Measurements from ENCODE around the gene FAM161A. TPM values are rescaled to one million over a fixed set of nuclear protein-coding genes. Genes with fewer than 3 reads are reported as not detected.
"Not testable (repeated sequence)": the region's sequence is repeated elsewhere in the genome, so short reads cannot be mapped to it uniquely, and the experiment has no call there.

The FAM161A gene
- total RNA-seq, 1 donor from 2014 or later = 5.2 TPM

- no peak for DNase-seq (ENCODE audit: low read depth)
- no peak overlapping the region for H3K4me3 ChIP-seq (ENCODE audit: low read depth, low read length)
- TF ChIP-seq CTCF (conservative IDR thresholded peaks at IDR 0.05; ENCODE audit: low read depth, low read length) = no peak
These were observed 42.0 kb downstream of the FAM161A start for GRCh38 chr2:61811821-61812220.

- DNase-seq (ENCODE audit: low read depth); H3K4me3 ChIP-seq (ENCODE audit: low read depth, low read length): not testable (repeated sequence)
These were observed 43.7 kb downstream of the FAM161A start for GRCh38 chr2:61810203-61810602.

GRCh38 chr2:61808693-61809092, 45.2 kb downstream of the FAM161A start:
- H3K4me3 ChIP-seq (ENCODE audit: low read depth, low read length); DNase-seq (ENCODE audit: low read depth): not testable (repeated sequence)

GRCh38 chr2:61807036-61807757, 46.7 kb downstream of the FAM161A start:
- no peak for TF ChIP-seq CTCF (conservative IDR thresholded peaks at IDR 0.05; ENCODE audit: low read depth, low read length)
- no peak overlapping the region for H3K4me3 ChIP-seq (ENCODE audit: low read depth, low read length)
- DNase-seq (ENCODE audit: low read depth) = no peak

GRCh38 chr2:61802548-61802947, 51.3 kb downstream of the FAM161A start:
- no peak for TF ChIP-seq CTCF (conservative IDR thresholded peaks at IDR 0.05; ENCODE audit: low read depth, low read length)
- H3K4me3 ChIP-seq (ENCODE audit: low read depth, low read length) = no peak overlapping the region
- DNase-seq (ENCODE audit: low read depth) = no peak

- DNase-seq (ENCODE audit: low read depth) = no peak
- TF ChIP-seq CTCF (conservative IDR thresholded peaks at IDR 0.05; ENCODE audit: low read depth, low read length) = no peak
- no peak overlapping the region for H3K4me3 ChIP-seq (ENCODE audit: low read depth, low read length)
These were observed 54.8 kb downstream of the FAM161A start for GRCh38 chr2:61799099-61799498.

GRCh38 chr2:61797446-61797845, 56.4 kb downstream of the FAM161A start:
- H3K4me3 ChIP-seq (ENCODE audit: low read depth, low read length); DNase-seq (ENCODE audit: low read depth): not testable (repeated sequence)

GRCh38 chr2:61795408-61795807, 58.5 kb downstream of the FAM161A start:
- no peak overlapping the region for H3K4me3 ChIP-seq (ENCODE audit: low read depth, low read length)
- no peak for TF ChIP-seq CTCF (conservative IDR thresholded peaks at IDR 0.05; ENCODE audit: low read depth, low read length)
- DNase-seq (ENCODE audit: low read depth) = no peak

All from epithelial cell of proximal tubule (primary cell).